A549 (cell line): Measurements from ENCODE around the gene SPATA45. TPM values are rescaled to one million over a fixed set of nuclear protein-coding genes. Genes with fewer than 3 reads are reported as not detected.

Source experiments
- ATAC-seq, 2 experiments: fragments of 200-7000 bp in 1 of 2; fragments of >200 bp in 1 of 2; cut with Nextera tagmentation in 1 of 2; cut with Tn5 transposase in 1 of 2; 3 replicates each; pipeline versions ENCODE4 v1.8.0 to v1.9.1; 2018 to 2020; ENCODE audit warnings: mild to moderate bottlenecking in 1 of 2, moderate library complexity in 1 of 2
- CTCF ChIA-PET: fragments of 300-600 bp; sonication (Branson Sonifier 250); formaldehyde crosslinking; extraction: SDS; loops from one replicate; lab custom pipeline; 2021; ENCODE audit warnings: antibody characterized with exemption, inconsistent platforms; lab: Yijun Ruan, JAX
- POLR2A ChIA-PET: fragments of 350-600 bp; formaldehyde crosslinking; extraction: SDS; loops from one replicate; lab custom pipeline; 2021; ENCODE audit warnings: antibody characterized with exemption, inconsistent platforms; lab: Yijun Ruan, JAX
- DNase-seq, 2 experiments: peaks; one replicate each; pipeline versions ENCODE4 v3.0.0 to v3.0.0-alpha.2; 2011 to 2016; ENCODE audit warnings: low read depth in 1 of 2, low spot score in 1 of 2
- FAIRE-seq: peaks from 2 replicates; lab custom pipeline; 2011; peaks lifted over from hg19 to GRCh38; lab: Jason Lieb, UNC
- H3K27ac ChIP-seq, 2 experiments: fragments of >200 bp; sonication (Bioruptor Twin); formaldehyde crosslinking; 3 replicates each; pipeline ENCODE4 v1.5.1; 2016 to 2017
- H3K4me1 ChIP-seq: fragments of >200 bp; sonication (Bioruptor Twin); formaldehyde crosslinking; 3 replicates; pipeline ENCODE4 v1.6.1; 2016
- H3K4me2 ChIP-seq: fragments of >200 bp; sonication (Bioruptor Twin); formaldehyde crosslinking; 3 replicates; pipeline ENCODE4 v1.6.1; 2016
- H3K4me3 ChIP-seq: fragments of >200 bp; sonication (Bioruptor Twin); formaldehyde crosslinking; 3 replicates; pipeline ENCODE4 v1.5.1; 2016
- H3K9me3 ChIP-seq: fragments of >200 bp; sonication (Bioruptor Twin); formaldehyde crosslinking; 3 replicates; pipeline ENCODE4 v1.6.1; 2016
- BCL3 ChIP-seq: fragments of >200 bp; sonication (Bioruptor Twin); formaldehyde crosslinking; IDR thresholded peaks from 3 replicates; pipeline ENCODE4 v1.6.1; 2016
- CHD2 ChIP-seq: fragments of 150-350 bp; IDR thresholded peaks from 2 replicates; pipeline ENCODE4 v1.6.1; 2014; ENCODE audit warnings: low read length; ENCODE audit not compliant: partially characterized antibody
- CTCF ChIP-seq: fragments of >200 bp; sonication (Bioruptor Twin); formaldehyde crosslinking; IDR thresholded peaks from 3 replicates; pipeline ENCODE4 v1.5.1; 2016
- E2F6 ChIP-seq: IDR thresholded peaks from 2 replicates; pipeline ENCODE4 v1.6.1; 2012; ENCODE audit warnings: low read depth, borderline replicate concordance
- EHMT2 ChIP-seq: fragments of 200-600 bp; sonication (generic); IDR thresholded peaks from 2 replicates; pipeline ENCODE4 v1.6.1; 2016; ENCODE audit warnings: antibody characterized with exemption, low read depth, mild to moderate bottlenecking, moderate library complexity
- ELK1 ChIP-seq: fragments of 150-350 bp; IDR thresholded peaks from 2 replicates; pipeline ENCODE4 v1.6.1; 2014; ENCODE audit warnings: low read depth, mild to moderate bottlenecking, low read length
- EP300 ChIP-seq, 2 experiments: fragments of >200 bp; sonication (Bioruptor Twin); formaldehyde crosslinking; IDR thresholded peaks; 2 replicates in 1 of 2; 3 replicates in 1 of 2; pipeline ENCODE4 v1.6.1; 2016 to 2017
- FOSL2 ChIP-seq, 2 experiments: fragments of 450-650 bp in 1 of 2; fragments of >200 bp in 1 of 2; sonication (Bioruptor Twin) in 1 of 2; formaldehyde crosslinking; IDR thresholded peaks; 2 replicates each; pipeline versions ENCODE4 v1.5.0 to v1.6.1; 2016 to 2020; ENCODE audit warnings: mild to moderate bottlenecking in 1 of 2, moderate library complexity in 1 of 2
- HDAC2 ChIP-seq: fragments of 200-600 bp; sonication (generic); IDR thresholded peaks from 2 replicates; pipeline ENCODE4 v1.6.1; 2016
- HES2 ChIP-seq: fragments of >200 bp; sonication (Bioruptor Twin); formaldehyde crosslinking; IDR thresholded peaks from 2 replicates; pipeline ENCODE4 v1.6.1; 2016
- HOXA7 ChIP-seq: fragments of 250-450 bp; sonication (Bioruptor Pico); IDR thresholded peaks from 2 replicates; pipeline ENCODE4 v1.5.0; 2020; ENCODE audit warnings: mild to moderate bottlenecking, moderate library complexity
- HOXB5 ChIP-seq: fragments of 250-450 bp; sonication (Bioruptor Pico); IDR thresholded peaks from 2 replicates; pipeline ENCODE4 v1.5.0; 2020; ENCODE audit warnings: mild to moderate bottlenecking, moderate library complexity
- JUN ChIP-seq, 2 experiments: fragments of >200 bp; sonication (Bioruptor Twin); formaldehyde crosslinking; IDR thresholded peaks; 2 replicates in 1 of 2; 3 replicates in 1 of 2; pipeline ENCODE4 v1.6.1; 2016 to 2017
- MAFK ChIP-seq: fragments of 450-650 bp; IDR thresholded peaks from 2 replicates; pipeline ENCODE4 v1.6.1; 2014; ENCODE audit not compliant: partially characterized antibody
- MAX ChIP-seq: IDR thresholded peaks from 2 replicates; pipeline ENCODE4 v1.6.1; 2012
- MYC ChIP-seq: IDR thresholded peaks from 2 replicates; pipeline ENCODE4 v1.6.1; 2012; ENCODE audit warnings: mild to moderate bottlenecking, inconsistent platforms, low read length, improper control_type of control experiment, borderline replicate concordance
- NFE2L2 ChIP-seq: fragments of 150-350 bp; conservative IDR thresholded peaks from 2 replicates; pipeline ENCODE4 v1.6.1; 2014; ENCODE audit warnings: low read length
- POLR2AphosphoS2 ChIP-seq: conservative IDR thresholded peaks from 2 replicates; pipeline ENCODE4 v1.6.1; 2012; ENCODE audit warnings: low read length, improper control_type of control experiment, inconsistent platforms
- RAD21 ChIP-seq, 2 experiments: fragments of >200 bp in 1 of 2; sonication (Bioruptor Twin) in 1 of 2; formaldehyde crosslinking in 1 of 2; IDR thresholded peaks in 1 of 2; conservative IDR thresholded peaks in 1 of 2; 2 replicates in 1 of 2; 3 replicates in 1 of 2; pipeline ENCODE4 v1.6.1; 2012 to 2018; ENCODE audit warnings: inconsistent platforms in 1 of 2
- RCOR1 ChIP-seq: fragments of 150-350 bp; IDR thresholded peaks from 2 replicates; pipeline ENCODE4 v1.6.1; 2014; ENCODE audit warnings: antibody characterized with exemption, low read length, low read depth
- RFX5 ChIP-seq: fragments of 450-650 bp; IDR thresholded peaks from 2 replicates; pipeline ENCODE4 v1.7.1; 2014; ENCODE audit warnings: antibody characterized with exemption, mild to moderate bottlenecking, moderate library complexity
- SMC3 ChIP-seq: fragments of >200 bp; sonication (Bioruptor Twin); formaldehyde crosslinking; IDR thresholded peaks from 3 replicates; pipeline ENCODE4 v1.6.1; 2018; ENCODE audit warnings: inconsistent platforms
- SREBF2 ChIP-seq: fragments of 450-650 bp; IDR thresholded peaks from 2 replicates; pipeline ENCODE4 v1.6.1; 2014; ENCODE audit warnings: mild to moderate bottlenecking, moderate library complexity
- TFCP2L1 ChIP-seq: fragments of 250-450 bp; sonication (Bioruptor Pico); IDR thresholded peaks from 2 replicates; pipeline ENCODE4 v1.5.0; 2021; ENCODE audit warnings: mild to moderate bottlenecking
- ZC3H11A ChIP-seq: fragments of 450-650 bp; IDR thresholded peaks from 2 replicates; pipeline ENCODE4 v1.6.1; 2014; ENCODE audit warnings: antibody characterized with exemption, mild to moderate bottlenecking
- ZFP36 ChIP-seq: fragments of 450-650 bp; IDR thresholded peaks from 2 replicates; pipeline ENCODE4 v1.6.1; 2014; ENCODE audit warnings: borderline replicate concordance; ENCODE audit not compliant: partially characterized antibody
- WGBS: methylation state at CpG from one replicate; pipeline ENCODE4 v1.1.6; 2017; ENCODE audit errors: missing lambda C conversion rate; 5-methylcytosine and 5-hydroxymethylcytosine counted together
- polyA plus RNA-seq, 4 experiments: library from polyadenylated mRNA; depleted of rRNA in 3 of 4; stranded (reverse); fragments of >200 nt; fragmentation: RNase III in 1 of 4; extraction: RNeasy Plus Mini Kit Qiagen cat#74134 plus additional on column Dnase treatment in 1 of 4; gene quantifications; 2 replicates in 3 of 4; 3 replicates in 1 of 4; pipeline ENCODE4 v1.2.3, GENCODE V29; 2011 to 2017

The SPATA45 gene
- polyA plus RNA-seq, 2 of the 4 experiments (the other 2 are of a cell fraction), result 0.18 TPM; not detected in 1

- ChIA-PET POLR2A (interaction anchor here (1.2 to 1.6 kb wide), 2 partner anchors 174 kb away, joined by 5 read pairs; partner anchors contain the start of gene ATF3), CTCF (interaction anchor here (0.5 to 7.7 kb wide), 28 partner anchors 8 to 326 kb away, joined by 3 to 115 read pairs (median 4); partner anchors contain the start of genes BATF3, NSL1 and TATDN3)
- Histone ChIP-seq H3K4me3 (no peak overlapping the region), H3K4me1 (no peaks in the 10 kb centered on the region), H3K4me2 (no peak overlapping the region), H3K9me3 (no peaks in the 10 kb centered on the region), H3K27ac (no peak overlapping the region)
- 89% methylated on average over 3 of the region's 3 CpGs for WGBS
- DNase-seq (peak in 1 of 2 experiments; percentile 48), ATAC-seq (peak; percentile 78 to 80), FAIRE-seq (peak; percentile 65)
- no peak for TF ChIP-seq HOXB5 (CRISPR knock-in tag)
- no peak for TF ChIP-seq FOSL2 (IDR thresholded peaks at IDR 0.05)
- peak; percentile 29; the same call in 1 of the 2 replicates for TF ChIP-seq FOSL2 (CRISPR knock-in tag; IDR thresholded peaks at IDR 0.05)
- TF ChIP-seq E2F6, result no peak
- no peak for TF ChIP-seq ZC3H11A
- TF ChIP-seq MAX, result no peak
- peak; percentile 74 for TF ChIP-seq SMC3
- TF ChIP-seq HES2, result no peak
- TF ChIP-seq CTCF, result peak; percentile 83
- TF ChIP-seq RAD21 (conservative IDR thresholded peaks at IDR 0.05 in 1 of 2, IDR thresholded peaks at IDR 0.05 in 1 of 2), result peak; percentile 78 to 85
- TF ChIP-seq, all 56 proteins: peak for 4
These were observed 64.9 kb downstream of the SPATA45 start for GRCh38 chr1:212782422-212783154.

GRCh38 chr1:212781225-212781624 lies 66.2 kb downstream of the SPATA45 start:
- CTCF ChIA-PET, result interaction anchor here (0.8 to 7.7 kb wide), 12 partner anchors 8 to 325 kb away, joined by 3 to 115 read pairs (median 7); no protein-coding TSS in a partner anchor
- Histone ChIP-seq H3K27ac (no peak overlapping the region), H3K4me1 (no peaks in the 10 kb centered on the region), H3K4me3 (no peak overlapping the region), H3K9me3 (no peaks in the 10 kb centered on the region), H3K4me2 (no peak overlapping the region)
- no peak for ATAC-seq
- no peak for DNase-seq
- no peak for TF ChIP-seq JUN (IDR thresholded peaks at IDR 0.05)
- 91% methylated on average over 2 of the region's 2 CpGs for WGBS
- no peak for FAIRE-seq
- POLR2A ChIA-PET, result interaction anchor here (1.2 kb wide), 1 partner anchor 173 kb away, joined by 5 read pairs; the partner anchor contains the start of gene ATF3

GRCh38 chr1:212780759-212781158 lies 66.7 kb downstream of the SPATA45 start:
- Histone ChIP-seq H3K4me2 (no peak overlapping the region), H3K9me3 (no peaks in the 10 kb centered on the region), H3K27ac (no peak overlapping the region), H3K4me1 (no peaks in the 10 kb centered on the region), H3K4me3 (no peak overlapping the region)
- 92% methylated on average over 3 of the region's 3 CpGs for WGBS
- DNase-seq (no peak), FAIRE-seq (no peak), ATAC-seq (no peak)
- ChIA-PET CTCF (interaction anchor here (1.2 to 7.7 kb wide), 5 partner anchors 9 to 324 kb away, joined by 3 to 115 read pairs (median 12); no protein-coding TSS in a partner anchor), POLR2A (no interaction called here)
- no peak for TF ChIP-seq SREBF2
- no peak for TF ChIP-seq NFE2L2
- no peak for TF ChIP-seq MYC
- TF ChIP-seq ZFP36, result no peak
- TF ChIP-seq BCL3, result no peak
- TF ChIP-seq MAFK, result no peak
- TF ChIP-seq TFCP2L1, result no peak
- no peak for TF ChIP-seq EHMT2
- TF ChIP-seq HDAC2, result no peak
- no peak for TF ChIP-seq RCOR1
- no peak for TF ChIP-seq POLR2AphosphoS2
- no peak for TF ChIP-seq HOXB5 (CRISPR knock-in tag)
- TF ChIP-seq RFX5, result no peak
- TF ChIP-seq ELK1, result no peak
- TF ChIP-seq CHD2, result no peak
- no peak for TF ChIP-seq EP300 (IDR thresholded peaks at IDR 0.05)
- TF ChIP-seq HOXA7 (CRISPR knock-in tag), result no peak
